Measurements from ENCODE around the gene ATAD3A. TPM values are rescaled to one million over a fixed set of nuclear protein-coding genes. Genes with fewer than 3 reads are reported as not detected.

Gene ATAD3A
- total RNA-seq, 1 donor from 2014 or later = 26.2 TPM

- no peak for DNase-seq (ENCODE audit: low spot score)
These were observed 26.4 kb downstream of the ATAD3A start for GRCh38 chr1:1538334-1538733.

GRCh38 chr1:1538989-1539309 is 27.0 kb downstream of the ATAD3A start:
- DNase-seq (ENCODE audit: low spot score) = no peak

GRCh38 chr1:1539310-1540089 is 27.5 kb downstream of the ATAD3A start:
- DNase-seq (ENCODE audit: low spot score) = no peak

GRCh38 chr1:1540090-1540817 is 28.3 kb downstream of the ATAD3A start, which contains the start of gene TMEM240:
TMEM240 (minus strand) TSS chr1:1540624; CDS start chr1:1540346, 278 bp downstream.
- DNase-seq (ENCODE audit: low spot score) = no peak

DNA sequence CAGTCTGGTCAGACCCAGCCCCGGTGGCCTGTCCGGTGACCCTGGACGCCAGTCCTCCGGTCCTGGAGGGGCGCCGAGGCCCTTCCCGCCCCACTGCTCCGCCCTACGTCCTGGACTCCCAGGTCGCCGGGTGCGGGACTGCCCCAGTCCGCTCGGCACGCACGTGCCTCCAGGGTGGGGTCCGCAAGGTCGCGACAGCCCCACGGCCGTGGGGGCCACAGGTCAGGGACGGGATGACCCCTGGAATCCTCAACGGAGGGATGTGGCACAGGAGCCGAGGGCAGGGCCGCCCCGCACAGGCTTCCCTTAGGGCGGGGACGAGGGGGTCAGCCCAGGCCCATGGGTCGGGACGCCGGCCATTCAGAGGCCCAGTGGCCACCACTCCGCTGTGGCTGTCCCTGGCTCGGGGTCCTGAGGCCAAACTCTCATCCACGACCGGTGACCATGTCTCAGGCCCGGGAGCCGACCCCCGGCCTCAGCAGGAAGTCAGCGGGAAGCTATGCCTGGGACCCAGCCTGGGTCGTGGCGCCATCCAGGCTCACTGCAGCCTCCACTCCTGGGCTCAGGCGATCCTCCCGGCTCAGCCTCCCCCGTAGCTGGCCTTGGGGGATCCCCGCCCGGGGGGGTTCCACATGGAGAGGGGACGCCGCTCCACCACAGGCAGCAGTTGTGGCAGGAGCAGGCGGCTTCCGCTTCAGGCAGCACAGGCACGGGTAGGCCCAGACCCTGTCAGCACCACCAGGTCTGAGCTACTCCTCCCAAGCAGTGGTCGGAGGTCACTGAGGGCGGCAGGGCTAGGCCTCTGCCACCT is 29.1 kb downstream of the ATAD3A start:
- no peak for DNase-seq (ENCODE audit: low spot score)

DNA sequence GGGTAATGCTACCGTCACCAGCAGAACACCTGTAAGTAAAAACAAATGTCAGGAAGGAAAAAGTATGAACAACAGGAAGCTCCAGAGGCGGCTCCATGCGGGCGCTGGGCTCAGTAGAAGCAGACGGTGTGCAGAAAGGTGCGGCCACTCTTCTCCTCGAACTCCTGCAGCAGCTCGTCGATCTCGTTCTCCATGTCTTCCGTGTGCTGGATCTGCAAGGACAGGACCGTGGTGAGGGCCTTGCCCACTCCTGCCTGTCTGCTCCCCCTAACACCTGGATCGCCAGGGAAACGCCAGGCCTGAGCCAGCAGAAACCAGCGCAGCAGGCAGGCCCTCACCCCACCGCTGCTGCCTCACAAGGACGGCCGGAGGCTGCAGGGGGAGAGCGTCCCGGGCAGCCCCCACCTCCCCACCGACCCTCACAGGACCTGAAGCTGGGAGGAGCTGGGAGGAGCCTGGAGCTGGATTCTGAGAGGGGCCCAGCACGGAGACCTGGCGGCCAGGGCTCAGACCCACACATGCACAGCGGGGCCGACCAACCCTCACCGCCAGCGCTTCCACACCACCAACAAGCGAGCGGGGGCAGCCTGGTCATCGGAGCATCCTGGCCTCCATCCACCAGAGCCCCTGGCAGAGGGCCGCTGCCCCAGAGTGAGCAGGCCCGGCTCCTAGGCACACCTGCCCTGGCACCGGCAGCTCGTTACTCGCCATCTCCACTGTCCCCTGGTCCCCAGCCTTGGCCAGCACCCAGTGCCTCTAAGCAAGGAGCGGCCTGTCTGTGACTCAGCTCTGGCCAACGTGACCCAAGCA is 30.2 kb downstream of the ATAD3A start:
- DNase-seq (ENCODE audit: low spot score) = no peak

DNA sequence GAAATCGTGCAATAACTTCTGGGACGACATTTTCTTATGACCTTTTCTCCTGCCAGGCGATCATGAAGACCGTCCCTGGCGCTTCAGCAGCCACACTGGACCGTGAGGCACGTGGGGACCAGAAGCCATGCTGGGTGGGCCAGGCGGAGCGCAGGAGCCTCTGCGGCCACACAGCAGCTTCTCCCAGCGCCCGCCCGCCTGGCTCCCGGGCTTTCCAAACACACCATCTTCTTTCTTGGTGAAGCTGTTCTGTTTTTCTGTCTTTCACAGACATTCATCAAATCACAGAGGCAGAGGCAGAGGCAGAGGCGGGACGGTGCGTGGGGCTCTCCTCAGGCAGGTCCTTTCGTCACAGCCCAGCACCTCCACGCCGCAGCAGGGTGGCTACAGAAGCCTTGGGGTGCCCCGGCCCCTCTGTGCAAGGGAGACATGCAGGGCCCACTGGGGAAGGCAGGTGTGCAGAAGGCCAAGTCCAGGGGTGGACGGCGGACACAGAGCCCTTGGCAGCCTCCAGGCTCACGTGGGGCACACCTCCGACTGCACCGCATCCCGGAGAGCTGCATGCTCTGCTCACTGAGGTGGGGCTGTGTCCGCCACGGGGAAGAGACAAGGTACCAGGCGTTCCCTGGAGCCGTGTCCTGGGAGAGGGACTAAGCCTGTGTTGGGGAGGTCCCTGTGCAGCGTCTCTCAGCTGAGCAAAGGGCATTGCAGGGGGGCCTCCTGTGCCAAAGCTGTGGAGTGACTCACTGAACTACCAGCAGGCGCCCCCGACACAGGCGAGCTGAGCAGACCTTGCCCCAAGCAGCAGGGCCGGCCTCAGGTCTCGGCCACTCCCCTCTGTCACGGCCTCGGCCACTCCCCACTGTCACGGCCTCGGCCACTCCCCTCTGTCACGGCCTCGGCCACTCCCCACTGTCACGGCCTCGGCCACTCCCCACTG is 31.1 kb downstream of the ATAD3A start:
- DNase-seq (ENCODE audit: low spot score) = no peak

DNA sequence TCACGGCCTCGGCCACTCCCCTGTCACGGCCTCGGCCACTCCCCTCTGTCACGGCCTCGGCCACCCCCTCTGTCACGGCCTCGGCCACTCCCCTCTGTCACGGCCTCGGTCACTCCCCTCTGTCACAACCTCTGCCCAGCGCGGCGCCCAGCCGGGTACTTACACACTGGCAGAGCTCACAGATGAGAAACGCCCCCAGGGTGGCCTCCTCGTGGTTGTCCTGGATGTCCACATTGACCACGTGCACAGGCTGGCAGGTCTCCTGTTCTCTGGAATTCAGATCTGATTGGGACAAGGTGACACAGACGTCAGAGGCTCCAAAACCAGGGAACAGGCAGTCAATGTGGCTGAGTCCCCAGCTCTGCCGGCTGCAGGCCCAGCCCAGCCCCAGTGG is 31.7 kb downstream of the ATAD3A start:
- DNase-seq (ENCODE audit: low spot score) = no peak

- no peak for DNase-seq (ENCODE audit: low spot score)
These were observed 32.6 kb downstream of the ATAD3A start for GRCh38 chr1:1544544-1544943.

DNA sequence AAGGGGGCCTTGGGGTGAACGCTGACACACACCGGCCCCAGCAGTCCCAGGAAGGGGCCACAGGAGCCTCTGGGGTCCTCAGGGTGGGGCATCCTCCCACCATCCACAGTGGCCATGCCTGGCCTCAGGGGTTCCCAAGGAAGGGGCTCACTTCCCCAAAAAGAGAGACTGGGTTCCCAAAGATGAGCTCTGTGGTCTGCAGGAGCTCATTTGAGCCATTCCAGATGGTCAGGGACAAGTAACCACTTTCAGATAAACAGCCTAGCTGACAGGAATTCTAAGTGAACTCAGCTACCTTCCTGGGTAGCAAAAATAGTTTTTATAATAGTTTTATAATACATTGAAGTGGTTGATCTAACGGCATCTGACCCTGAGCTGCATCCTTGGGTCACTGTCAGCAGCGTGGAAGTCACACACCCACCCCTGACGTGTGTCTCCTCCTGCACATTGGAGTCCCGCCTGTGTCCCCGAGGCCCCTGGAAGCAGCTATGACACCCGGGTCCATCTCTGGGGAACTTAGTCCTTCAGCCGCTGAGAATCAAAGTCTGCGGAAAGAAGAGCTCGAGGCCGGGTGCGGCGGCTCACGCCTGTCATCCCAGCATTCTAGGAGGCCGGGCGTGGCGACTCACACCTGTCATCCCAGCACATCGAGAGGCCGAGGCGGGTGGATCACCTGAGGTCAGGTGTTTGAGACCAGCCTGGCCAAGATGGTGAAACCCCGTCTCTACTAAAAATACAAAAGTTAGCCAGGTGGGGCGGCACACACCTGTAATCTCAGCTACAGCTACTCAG is 34.2 kb downstream of the ATAD3A start:
- no peak for DNase-seq (ENCODE audit: low spot score)

DNA sequence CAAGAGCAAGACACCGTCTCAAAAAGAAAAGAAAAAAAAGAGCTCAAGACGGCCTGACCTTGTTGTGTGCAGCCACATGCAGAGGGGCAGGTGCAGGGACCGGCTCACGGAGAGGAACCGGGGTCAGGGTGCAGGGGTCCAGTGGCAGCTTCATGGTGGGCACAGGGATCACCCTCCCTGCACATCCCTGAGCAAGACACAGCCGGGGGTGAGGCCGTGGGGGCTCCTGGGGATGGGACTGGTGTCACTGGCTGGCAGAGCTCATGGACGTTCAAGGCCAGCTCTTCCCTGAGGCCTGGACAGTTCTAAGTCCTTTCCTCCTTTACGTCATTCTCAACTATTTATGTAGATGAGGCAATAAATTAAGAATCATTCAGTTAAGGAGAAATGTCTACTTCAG is 35.0 kb downstream of the ATAD3A start:
- no peak for DNase-seq (ENCODE audit: low spot score)

- no peak for DNase-seq (ENCODE audit: low spot score)
These were observed 35.5 kb downstream of the ATAD3A start for GRCh38 chr1:1547476-1547875.

GRCh38 chr1:1548591-1548990 is 36.6 kb downstream of the ATAD3A start:
- no peak for DNase-seq (ENCODE audit: low spot score)

GRCh38 chr1:1550087-1550486 is 38.1 kb downstream of the ATAD3A start:
- DNase-seq (ENCODE audit: low spot score) = no peak

- no peak for DNase-seq (ENCODE audit: low spot score)
These were observed 38.9 kb downstream of the ATAD3A start for GRCh38 chr1:1550591-1551432.

GRCh38 chr1:1551524-1552262 is 39.7 kb downstream of the ATAD3A start:
- DNase-seq (ENCODE audit: low spot score) = no peak

- no peak for DNase-seq (ENCODE audit: low spot score)
These were observed 40.3 kb downstream of the ATAD3A start for GRCh38 chr1:1552263-1552639.
